K562 (cell line): ENCODE results near the gene SH2D3A. TPM values are rescaled to one million over a fixed set of nuclear protein-coding genes. Genes with fewer than 3 reads are reported as not detected.

Experiments
- DIDO1 ChIP-seq: fragments of 450-650 bp; IDR thresholded peaks from 2 replicates; pipeline ENCODE4 v1.6.1; 2016; ENCODE audit warnings: low read depth, missing biosample characterization, missing genetic modification characterization
- FOXK1 ChIP-seq: sonication (generic); formaldehyde crosslinking; IDR thresholded peaks from 2 replicates; pipeline ENCODE4 v1.8.0; 2022; ENCODE audit warnings: missing genetic modification reagents, mild to moderate bottlenecking, borderline replicate concordance
- FOXP4 ChIP-seq: sonication (generic); formaldehyde crosslinking; IDR thresholded peaks from 2 replicates; pipeline ENCODE4 v1.8.0; 2022; ENCODE audit warnings: mild to moderate bottlenecking, missing genetic modification reagents, borderline replicate concordance
- MXD1 ChIP-seq: fragments of 250-450 bp; sonication (Bioruptor Pico); IDR thresholded peaks from 2 replicates; pipeline ENCODE4 v1.8.0; 2021; ENCODE audit warnings: borderline replicate concordance, mild to moderate bottlenecking, moderate library complexity; ENCODE audit not compliant: poor library complexity, severe bottlenecking
- NELFE ChIP-seq: IDR thresholded peaks from 2 replicates; pipeline ENCODE4 v1.6.1; 2011; ENCODE audit warnings: mild to moderate bottlenecking; ENCODE audit not compliant: insufficient read depth, insufficient read length
- PKNOX1 ChIP-seq: fragments of 450-650 bp; IDR thresholded peaks from 2 replicates; pipeline ENCODE4 v1.6.1; 2016
- SRSF1 ChIP-seq: fragments of 200-400 bp; formaldehyde crosslinking; IDR thresholded peaks from 2 replicates; pipeline ENCODE4 v1.6.1; 2017; ENCODE audit warnings: mild to moderate bottlenecking, low read depth, low read length, moderate library complexity
- STAT5B ChIP-seq: fragments of 250-450 bp; sonication (Bioruptor Pico); IDR thresholded peaks from 2 replicates; pipeline ENCODE4 v1.8.0; 2021; ENCODE audit warnings: mild to moderate bottlenecking, inconsistent platforms
- XRCC5 ChIP-seq: fragments of 200-400 bp; formaldehyde crosslinking; IDR thresholded peaks from 2 replicates; pipeline ENCODE4 v1.6.1; 2017; ENCODE audit warnings: low read depth, mild to moderate bottlenecking, low read length
- ZC3H8 ChIP-seq: fragments of 450-650 bp; IDR thresholded peaks from 2 replicates; pipeline ENCODE4 v1.6.1; 2017
- ZNF174 ChIP-seq: fragments of 250-450 bp; sonication (Bioruptor Pico); IDR thresholded peaks from 2 replicates; pipeline ENCODE4 v1.4.0; 2020; ENCODE audit warnings: mild to moderate bottlenecking
- ZNF274 ChIP-seq: IDR thresholded peaks from 2 replicates; pipeline ENCODE4 v1.6.1; 2011; ENCODE audit warnings: low read depth, mild to moderate bottlenecking, low read length, moderate library complexity, borderline replicate concordance
- ZNF318 ChIP-seq, 2 experiments: fragments of 450-650 bp; IDR thresholded peaks; 2 replicates each; pipeline ENCODE4 v1.6.1; 2016; ENCODE audit warnings: mild to moderate bottlenecking in 2 of 2, borderline replicate concordance in 1 of 2, low read depth in 1 of 2, moderate library complexity in 1 of 2
- ZNF707 ChIP-seq: fragments of 250-450 bp; sonication (Bioruptor Pico); conservative IDR thresholded peaks from 2 replicates; pipeline ENCODE4 v1.8.0; 2022; ENCODE audit warnings: inconsistent platforms, mild to moderate bottlenecking, moderate library complexity
- polyA plus RNA-seq, 8 experiments: library from polyadenylated mRNA; depleted of rRNA in 4 of 8; stranded (reverse) in 5 of 8; unstranded in 3 of 8; fragments of >200 nt; fragmentation: Nextera tagmentation in 2 of 8; fragmentation: Illumina TruSeq in 1 of 8; extraction: Ambion mirVana in 2 of 8; extraction: Trizol in 1 of 8; gene quantifications; 2 replicates each; pipeline versions ENCODE4 v1.2.1 to v1.2.3, GENCODE V29; 2011 to 2014; ENCODE audit warnings: inconsistent platforms in 1 of 8, missing spikeins in 1 of 8
- total RNA-seq, 7 experiments: library from RNA; depleted of rRNA in 6 of 7; stranded (reverse); fragments of >200 nt in 6 of 7; fragmentation: Illumina TruSeq in 2 of 7; extraction: Trizol in 2 of 7; gene quantifications; 2 replicates each; pipeline versions ENCODE4 v1.2.1 to v1.2.3, GENCODE V29; 2011 to 2021; ENCODE audit warnings: low replicate concordance in 1 of 7

Gene SH2D3A
- total and polyA plus RNA-seq, 9 of the 15 experiments (the other 6 are each of a cell fraction or from before 2014, with no cell fraction given): 0.75 to 26.3 (median 8.9) TPM

- TF ChIP-seq ZNF318 (IDR thresholded peaks at IDR 0.05; ENCODE audit: borderline replicate concordance in 1 of 2, low read depth in 1 of 2) (no peak), PKNOX1 (peak; percentile 100), ZNF274 (no peak), ZNF174 (CRISPR knock-in tag) (no peak), STAT5B (no peak), XRCC5 (no peak), FOXP4 (CRISPR knock-in tag) (no peak; the same call in 1 of the 2 replicates), NELFE (no peak), SRSF1 (no peak), FOXK1 (CRISPR knock-in tag) (no peak), ZNF707 (no peak), MXD1 (no peak), ZC3H8 (no peak), DIDO1 (tag) (no peak)
These were observed 29.9 kb downstream of the SH2D3A start, which contains the start of gene GPR108 (continued) for GRCh38 chr19:6737284-6737872.
